ENCODE measurements around the gene RMC1.

RMC1 gene

GRCh38 chr18:23470620-23471387, 32.5 kb upstream of the RMC1 start:
- Histone ChIP-seq H3K9ac (ENCODE audit: low read length) (no peak overlapping the region), H4K20me1 (ENCODE audit: insufficient read depth, low read length) (no peaks in the 10 kb centered on the region), H3K79me2 (ENCODE audit: low read length) (no peaks in the 10 kb centered on the region), H3K36me3 (replicated peaks; ENCODE audit: low read depth, low read length) (peaks cover 38% of the 10 kb centered on the region), H3K27me3 (ENCODE audit: low read depth, low read length) (no peaks in the 10 kb centered on the region), H3K27ac (ENCODE audit: low read length) (no peak overlapping the region), H3K9me3 (ENCODE audit: insufficient read depth, low read length) (no peaks in the 10 kb centered on the region), H3K4me1 (ENCODE audit: low read length) (no peaks in the 10 kb centered on the region), H3K4me3 (ENCODE audit: low read length) (no peak overlapping the region), H2AFZ (ENCODE audit: low read depth, low read length) (no peak overlapping the region), H3K4me2 (ENCODE audit: low read length) (no peak overlapping the region)
- no peak for TF ChIP-seq CTCF (IDR thresholded peaks at IDR 0.05; ENCODE audit: low read depth, low read length)
- TF ChIP-seq EZH2phosphoT487 (IDR thresholded peaks at IDR 0.05; ENCODE audit: low read depth): no peak

- Histone ChIP-seq H4K20me1 (ENCODE audit: insufficient read depth, low read length) (no peaks in the 10 kb centered on the region), H3K27me3 (ENCODE audit: low read depth, low read length) (no peaks in the 10 kb centered on the region), H2AFZ (ENCODE audit: low read depth, low read length) (no peak overlapping the region), H3K4me2 (ENCODE audit: low read length) (no peak overlapping the region), H3K4me3 (ENCODE audit: low read length) (no peak overlapping the region), H3K36me3 (replicated peaks; ENCODE audit: low read depth, low read length) (peaks cover 37% of the 10 kb centered on the region), H3K9ac (ENCODE audit: low read length) (no peak overlapping the region), H3K79me2 (ENCODE audit: low read length) (no peaks in the 10 kb centered on the region), H3K4me1 (ENCODE audit: low read length) (no peaks in the 10 kb centered on the region), H3K9me3 (ENCODE audit: insufficient read depth, low read length) (no peaks in the 10 kb centered on the region), H3K27ac (ENCODE audit: low read length) (no peak overlapping the region)
- TF ChIP-seq EZH2phosphoT487 (IDR thresholded peaks at IDR 0.05; ENCODE audit: low read depth): no peak
- no peak for TF ChIP-seq CTCF (IDR thresholded peaks at IDR 0.05; ENCODE audit: low read depth, low read length)
Observed at GRCh38 chr18:23471486-23471885, 31.8 kb upstream of the RMC1 start.

GRCh38 chr18:23479829-23480505, 23.3 kb upstream of the RMC1 start:
- Histone ChIP-seq H3K27ac (ENCODE audit: low read length) (peak overlapping the region; percentile 79), H2AFZ (ENCODE audit: low read depth, low read length) (no peak overlapping the region), H3K4me3 (ENCODE audit: low read length) (peak overlapping the region; percentile 38), H3K27me3 (ENCODE audit: low read depth, low read length) (no peaks in the 10 kb centered on the region), H3K36me3 (replicated peaks; ENCODE audit: low read depth, low read length) (peaks cover 39% of the 10 kb centered on the region), H3K9ac (ENCODE audit: low read length) (peak overlapping the region; percentile 26; the same call in 1 of the 2 replicates), H3K4me1 (ENCODE audit: low read length) (peaks cover 19% of the 10 kb centered on the region), H3K9me3 (ENCODE audit: insufficient read depth, low read length) (no peaks in the 10 kb centered on the region), H3K79me2 (ENCODE audit: low read length) (no peaks in the 10 kb centered on the region), H3K4me2 (ENCODE audit: low read length) (peak overlapping the region; percentile 60), H4K20me1 (ENCODE audit: insufficient read depth, low read length) (no peaks in the 10 kb centered on the region)
- TF ChIP-seq EZH2phosphoT487 (IDR thresholded peaks at IDR 0.05; ENCODE audit: low read depth) (no peak), CTCF (IDR thresholded peaks at IDR 0.05; ENCODE audit: low read depth, low read length) (no peak)

- peaks cover 14% of the 10 kb centered on the region for H3K36me3 ChIP-seq (replicated peaks; ENCODE audit: low read depth, low read length)
- no peak overlapping the region for H3K4me2 ChIP-seq (ENCODE audit: low read length)
- H2AFZ ChIP-seq (ENCODE audit: low read depth, low read length): no peak overlapping the region
- no peak overlapping the region for H3K27ac ChIP-seq (ENCODE audit: low read length)
- TF ChIP-seq CTCF (IDR thresholded peaks at IDR 0.05; ENCODE audit: low read depth, low read length) (no peak), EZH2phosphoT487 (IDR thresholded peaks at IDR 0.05; ENCODE audit: low read depth) (no peak)
- no peaks in the 10 kb centered on the region for H3K9me3 ChIP-seq (ENCODE audit: insufficient read depth, low read length)
- no peaks in the 10 kb centered on the region for H3K27me3 ChIP-seq (ENCODE audit: low read depth, low read length)
- no peak overlapping the region for H3K9ac ChIP-seq (ENCODE audit: low read length)
- no peaks in the 10 kb centered on the region for H4K20me1 ChIP-seq (ENCODE audit: insufficient read depth, low read length)
- H3K4me1 ChIP-seq (ENCODE audit: low read length): peaks cover 13% of the 10 kb centered on the region
- no peaks in the 10 kb centered on the region for H3K79me2 ChIP-seq (ENCODE audit: low read length)
- H3K4me3 ChIP-seq (ENCODE audit: low read length): no peak overlapping the region
Observed at GRCh38 chr18:23484561-23485182, 18.6 kb upstream of the RMC1 start.
